ENCODE data around the gene IGSF9.

The IGSF9 gene

GRCh38 chr1:159989581-159989980 lies 44.2 kb upstream of the IGSF9 start:
- no peak for DNase-seq (ENCODE audit: low read depth)

DNA sequence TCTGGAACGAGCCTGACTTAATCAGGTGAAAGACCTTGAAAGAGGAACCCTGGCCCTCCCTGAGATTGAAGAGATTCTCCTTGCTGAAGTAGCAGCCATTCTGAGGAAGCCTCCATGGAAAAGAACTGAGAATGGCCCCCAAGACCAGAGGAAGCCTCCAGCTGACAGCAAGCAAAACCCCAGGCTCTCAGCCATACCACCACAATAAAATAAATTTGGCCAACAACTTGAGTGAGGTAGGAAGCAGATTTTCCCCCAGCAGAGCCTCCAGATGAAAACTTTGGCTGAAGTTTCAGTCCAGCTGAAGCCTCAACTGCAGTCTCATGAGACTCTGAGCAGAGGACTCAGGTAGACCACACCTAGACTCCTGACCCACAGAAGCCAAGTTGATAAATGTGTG lies 42.6 kb upstream of the IGSF9 start:
- TF ChIP-seq CTCF (conservative IDR thresholded peaks at IDR 0.05; ENCODE audit: low read depth, low read length), result no peak
- DNase-seq (ENCODE audit: low read depth), result no peak
- no peak overlapping the region for H3K4me3 ChIP-seq (ENCODE audit: low read depth, low read length)

More at GRCh38 chr1:159989581-159989980, 44.2 kb upstream of the IGSF9 start:
- TF ChIP-seq CTCF (conservative IDR thresholded peaks at IDR 0.05; ENCODE audit: low read depth, low read length), result no peak
- no peak overlapping the region for H3K4me3 ChIP-seq (ENCODE audit: low read depth, low read length)

- H3K4me3 ChIP-seq (ENCODE audit: low read depth, low read length), result no peak overlapping the region
- no peak for TF ChIP-seq CTCF (conservative IDR thresholded peaks at IDR 0.05; ENCODE audit: low read depth, low read length)
- DNase-seq (ENCODE audit: low read depth), result no peak
Observed at GRCh38 chr1:159987186-159987585, 41.8 kb upstream of the IGSF9 start.

DNA sequence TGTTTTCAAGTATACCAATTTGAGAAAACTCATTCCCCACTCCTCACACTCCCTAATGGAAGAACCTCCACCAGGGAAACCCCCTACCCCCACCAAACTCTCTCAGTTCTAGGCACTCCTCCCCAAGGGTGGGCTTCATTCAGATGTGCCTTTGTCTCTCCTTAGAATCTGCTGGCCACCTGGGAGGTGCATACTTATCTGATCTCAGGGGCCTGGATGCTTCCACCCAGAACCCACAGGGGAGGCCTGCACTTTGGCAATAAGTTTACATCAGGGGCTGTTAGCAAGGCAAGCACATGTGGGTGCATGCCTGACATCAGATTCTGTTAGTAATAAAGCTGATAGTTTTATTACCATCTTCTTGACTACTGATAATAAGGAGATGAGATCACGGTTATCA lies 41.1 kb upstream of the IGSF9 start:
- no peak overlapping the region for H3K4me3 ChIP-seq (ENCODE audit: low read depth, low read length)
- no peak for DNase-seq (ENCODE audit: low read depth)
- no peak for TF ChIP-seq CTCF (conservative IDR thresholded peaks at IDR 0.05; ENCODE audit: low read depth, low read length)

GRCh38 chr1:159986093-159986492 lies 40.7 kb upstream of the IGSF9 start:
- H3K4me3 ChIP-seq (ENCODE audit: low read depth, low read length), result no peak overlapping the region
- no peak for DNase-seq (ENCODE audit: low read depth)

DNA sequence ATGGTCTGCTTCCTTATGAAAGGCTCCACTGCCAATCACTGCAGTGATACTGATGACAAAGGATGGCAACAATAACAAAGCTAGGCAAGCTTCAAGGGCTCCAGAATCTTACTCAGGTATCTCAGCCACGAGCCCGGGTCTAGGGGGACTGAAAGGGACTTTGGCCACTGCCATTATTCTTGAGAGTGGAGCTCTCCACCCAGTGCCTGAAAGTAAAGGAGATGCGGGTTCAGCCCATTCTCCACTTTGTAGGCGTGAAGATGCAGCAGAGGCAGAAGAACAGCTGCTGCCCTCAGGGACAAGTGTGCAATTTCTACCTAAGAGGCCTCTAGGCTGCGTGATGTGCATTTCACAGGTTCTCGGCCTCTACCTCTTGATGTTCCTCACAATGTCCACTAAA lies 40.1 kb upstream of the IGSF9 start:
- DNase-seq (ENCODE audit: low read depth), result no peak
- TF ChIP-seq CTCF (conservative IDR thresholded peaks at IDR 0.05; ENCODE audit: low read depth, low read length), result no peak
- no peak overlapping the region for H3K4me3 ChIP-seq (ENCODE audit: low read depth, low read length)

More at GRCh38 chr1:159986093-159986492, 40.7 kb upstream of the IGSF9 start:
- no peak for TF ChIP-seq CTCF (conservative IDR thresholded peaks at IDR 0.05; ENCODE audit: low read depth, low read length)

DNA sequence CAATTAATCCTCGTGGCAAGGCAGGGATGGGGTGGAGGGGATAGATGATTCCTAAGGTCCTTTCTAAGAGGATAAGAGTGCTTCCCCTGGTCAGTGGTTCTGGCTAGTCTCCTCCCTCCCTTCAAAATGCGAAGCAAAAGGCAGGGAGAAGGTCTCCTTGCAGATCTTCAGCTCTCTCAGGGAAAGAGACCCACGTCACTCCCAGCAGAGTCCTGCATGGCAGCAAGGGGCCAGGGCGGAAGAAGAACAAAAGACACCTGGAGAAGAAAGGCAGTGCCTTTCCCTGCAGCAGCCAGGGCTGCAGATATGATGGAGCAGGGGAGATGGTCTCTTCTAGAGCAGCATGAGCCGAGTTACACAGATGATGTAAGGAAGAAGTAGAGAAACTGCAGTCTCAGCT lies 38.3 kb upstream of the IGSF9 start:
- DNase-seq (ENCODE audit: low read depth), result no peak
- H3K4me3 ChIP-seq (ENCODE audit: low read depth, low read length), result no peak overlapping the region
- TF ChIP-seq CTCF (conservative IDR thresholded peaks at IDR 0.05; ENCODE audit: low read depth, low read length), result no peak
